Measurements from ENCODE around the gene CXorf66.
"Not testable (repeated sequence)": the region's sequence is repeated elsewhere in the genome, so short reads cannot be mapped to it uniquely, and the experiment has no call there.

Gene CXorf66

GRCh38 chrX:139924696-139925095 lies 40.6 kb downstream of the CXorf66 start:
- DNase-seq = no peak

GRCh38 chrX:139924069-139924695 lies 41.1 kb downstream of the CXorf66 start:
- no peak for DNase-seq

- DNase-seq = not testable (repeated sequence)
Observed at GRCh38 chrX:139921142-139921541, 44.2 kb downstream of the CXorf66 start.

GRCh38 chrX:139920316-139920715 lies 45.0 kb downstream of the CXorf66 start:
- no peak for DNase-seq

- no peak for DNase-seq
Observed at GRCh38 chrX:139914421-139914820, 50.9 kb downstream of the CXorf66 start.

GRCh38 chrX:139909712-139910111 lies 55.6 kb downstream of the CXorf66 start:
- no peak for DNase-seq

GRCh38 chrX:139907078-139907477 lies 58.2 kb downstream of the CXorf66 start:
- no peak for DNase-seq

GRCh38 chrX:139905743-139906142 lies 59.6 kb downstream of the CXorf66 start:
- no peak for DNase-seq

Measured in NCI-H1930 (cell line).